Measurements from ENCODE around the gene GNAL.

Gene GNAL

GRCh38 chr18:11862468-11863137 is 173.5 kb downstream of the GNAL start:
- TF ChIP-seq CTCF (IDR thresholded peaks at IDR 0.05; ENCODE audit: borderline replicate concordance, control extremely low read depth, extremely low read depth, insufficient read depth, missing control alignments) = no peak
- in situ Hi-C loops (cut with MboI; ENCODE audit: low sequenced_read_pairs, unreplicated experiment) = no loop called here
- no peak for DNase-seq (ENCODE audit: low spot score)

- no peak for DNase-seq (ENCODE audit: low spot score)
- TF ChIP-seq CTCF (IDR thresholded peaks at IDR 0.05; ENCODE audit: borderline replicate concordance, control extremely low read depth, extremely low read depth, insufficient read depth, missing control alignments) = no peak
- in situ Hi-C loops (cut with MboI; ENCODE audit: low sequenced_read_pairs, unreplicated experiment) = no loop called here
These were observed 175.4 kb downstream of the GNAL start for GRCh38 chr18:11864471-11864870.

GRCh38 chr18:11865071-11865470 is 176.0 kb downstream of the GNAL start:
- TF ChIP-seq CTCF (IDR thresholded peaks at IDR 0.05; ENCODE audit: borderline replicate concordance, control extremely low read depth, extremely low read depth, insufficient read depth, missing control alignments) = no peak
- DNase-seq (ENCODE audit: low spot score) = no peak
- in situ Hi-C loops (cut with MboI; ENCODE audit: low sequenced_read_pairs, unreplicated experiment) = no loop called here

- no peak for TF ChIP-seq CTCF (IDR thresholded peaks at IDR 0.05; ENCODE audit: borderline replicate concordance, control extremely low read depth, extremely low read depth, insufficient read depth, missing control alignments)
- DNase-seq (ENCODE audit: low spot score) = no peak
- in situ Hi-C loops (cut with MboI; ENCODE audit: low sequenced_read_pairs, unreplicated experiment) = no loop called here
These were observed 177.3 kb downstream of the GNAL start for GRCh38 chr18:11866329-11866728.

- in situ Hi-C loops (cut with MboI; ENCODE audit: low sequenced_read_pairs, unreplicated experiment) = no loop called here
- no peak for DNase-seq (ENCODE audit: low spot score)
- TF ChIP-seq CTCF (IDR thresholded peaks at IDR 0.05; ENCODE audit: borderline replicate concordance, control extremely low read depth, extremely low read depth, insufficient read depth, missing control alignments) = no peak
These were observed 177.7 kb downstream of the GNAL start for GRCh38 chr18:11866764-11867163.

- TF ChIP-seq CTCF (IDR thresholded peaks at IDR 0.05; ENCODE audit: borderline replicate concordance, control extremely low read depth, extremely low read depth, insufficient read depth, missing control alignments) = no peak
- no peak for DNase-seq (ENCODE audit: low spot score)
- in situ Hi-C loops (cut with MboI; ENCODE audit: low sequenced_read_pairs, unreplicated experiment) = no loop called here
These were observed 179.2 kb downstream of the GNAL start for GRCh38 chr18:11868230-11868629.
